K562 (cell line): Measurements from ENCODE around the gene HDAC5. TPM values are rescaled to one million over a fixed set of nuclear protein-coding genes. Genes with fewer than 3 reads are reported as not detected.

Experiments
- AFF4 ChIP-seq: sonication (generic); formaldehyde crosslinking; IDR thresholded peaks from 2 replicates; pipeline ENCODE4 v1.8.0; 2023; ENCODE audit warnings: mild to moderate bottlenecking, missing genetic modification reagents
- ZFX ChIP-seq: sonication (generic); formaldehyde crosslinking; IDR thresholded peaks from 2 replicates; pipeline ENCODE4 v1.8.0; 2022; ENCODE audit warnings: mild to moderate bottlenecking, missing genetic modification reagents, moderate library complexity
- ZNF589 ChIP-seq: fragments of 200-800 bp; sonication (Bioruptor generic); IDR thresholded peaks from 2 replicates; pipeline ENCODE4 v1.6.1; 2016; ENCODE audit warnings: low read depth, missing genetic modification characterization, missing compliant biosample characterization
- ZNF740 ChIP-seq, 3 experiments: fragments of 200-800 bp in 1 of 3; sonication (Bioruptor generic) in 1 of 3; sonication (generic) in 1 of 3; formaldehyde crosslinking in 1 of 3; IDR thresholded peaks; 2 replicates each; pipeline versions ENCODE4 v1.6.1 to v1.8.0; 2016 to 2022; ENCODE audit warnings: mild to moderate bottlenecking in 2 of 3, missing compliant biosample characterization in 2 of 3, missing genetic modification characterization in 2 of 3, missing genetic modification reagents in 1 of 3
- polyA plus RNA-seq, 8 experiments: library from polyadenylated mRNA; depleted of rRNA in 4 of 8; stranded (reverse) in 5 of 8; unstranded in 3 of 8; fragments of >200 nt; fragmentation: Nextera tagmentation in 2 of 8; fragmentation: Illumina TruSeq in 1 of 8; extraction: Ambion mirVana in 2 of 8; extraction: Trizol in 1 of 8; gene quantifications; 2 replicates each; pipeline versions ENCODE4 v1.2.1 to v1.2.3, GENCODE V29; 2011 to 2014; ENCODE audit warnings: inconsistent platforms in 1 of 8, missing spikeins in 1 of 8
- total RNA-seq, 7 experiments: library from RNA; depleted of rRNA in 6 of 7; stranded (reverse); fragments of >200 nt in 6 of 7; fragmentation: Illumina TruSeq in 2 of 7; extraction: Trizol in 2 of 7; gene quantifications; 2 replicates each; pipeline versions ENCODE4 v1.2.1 to v1.2.3, GENCODE V29; 2011 to 2021; ENCODE audit warnings: low replicate concordance in 1 of 7
- TF ChIP-seq, protein P1 (sequence below): fragments of 450-650 bp; IDR thresholded peaks from 2 replicates; pipeline ENCODE4 v1.6.1; 2016; ENCODE audit warnings: borderline replicate concordance

The HDAC5 gene
- total and polyA plus RNA-seq, 9 of the 15 experiments (the other 6 are each of a cell fraction or from before 2014, with no cell fraction given) = 0.45 to 26.2 (median 16.4) TPM

GRCh38 chr17:44066204-44066930 is 57.1 kb downstream of the HDAC5 start, which contains the start of gene LSM12 (continued):
- TF ChIP-seq AFF4 (CRISPR knock-in tag) (0 out of 2 replicates have a peak, but pooled peaks have one; percentile 25), ZNF740 (CRISPR knock-in tag; IDR thresholded peaks at IDR 0.05) (no peak), ZNF740 (tag; IDR thresholded peaks at IDR 0.05) (no peak), ZNF589 (no peak), ZFX (peak; percentile 87)
- TF ChIP-seq, protein P1, sequence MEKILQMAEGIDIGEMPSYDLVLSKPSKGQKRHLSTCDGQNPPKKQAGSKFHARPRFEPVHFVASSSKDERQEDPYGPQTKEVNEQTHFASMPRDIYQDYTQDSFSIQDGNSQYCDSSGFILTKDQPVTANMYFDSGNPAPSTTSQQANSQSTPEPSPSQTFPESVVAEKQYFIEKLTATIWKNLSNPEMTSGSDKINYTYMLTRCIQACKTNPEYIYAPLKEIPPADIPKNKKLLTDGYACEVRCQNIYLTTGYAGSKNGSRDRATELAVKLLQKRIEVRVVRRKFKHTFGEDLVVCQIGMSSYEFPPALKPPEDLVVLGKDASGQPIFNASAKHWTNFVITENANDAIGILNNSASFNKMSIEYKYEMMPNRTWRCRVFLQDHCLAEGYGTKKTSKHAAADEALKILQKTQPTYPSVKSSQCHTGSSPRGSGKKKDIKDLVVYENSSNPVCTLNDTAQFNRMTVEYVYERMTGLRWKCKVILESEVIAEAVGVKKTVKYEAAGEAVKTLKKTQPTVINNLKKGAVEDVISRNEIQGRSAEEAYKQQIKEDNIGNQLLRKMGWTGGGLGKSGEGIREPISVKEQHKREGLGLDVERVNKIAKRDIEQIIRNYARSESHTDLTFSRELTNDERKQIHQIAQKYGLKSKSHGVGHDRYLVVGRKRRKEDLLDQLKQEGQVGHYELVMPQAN = no peak
- TF ChIP-seq, all 486 proteins: peak for 86
